Measurements from ENCODE around the gene RNF121.

RNF121 gene

DNA sequence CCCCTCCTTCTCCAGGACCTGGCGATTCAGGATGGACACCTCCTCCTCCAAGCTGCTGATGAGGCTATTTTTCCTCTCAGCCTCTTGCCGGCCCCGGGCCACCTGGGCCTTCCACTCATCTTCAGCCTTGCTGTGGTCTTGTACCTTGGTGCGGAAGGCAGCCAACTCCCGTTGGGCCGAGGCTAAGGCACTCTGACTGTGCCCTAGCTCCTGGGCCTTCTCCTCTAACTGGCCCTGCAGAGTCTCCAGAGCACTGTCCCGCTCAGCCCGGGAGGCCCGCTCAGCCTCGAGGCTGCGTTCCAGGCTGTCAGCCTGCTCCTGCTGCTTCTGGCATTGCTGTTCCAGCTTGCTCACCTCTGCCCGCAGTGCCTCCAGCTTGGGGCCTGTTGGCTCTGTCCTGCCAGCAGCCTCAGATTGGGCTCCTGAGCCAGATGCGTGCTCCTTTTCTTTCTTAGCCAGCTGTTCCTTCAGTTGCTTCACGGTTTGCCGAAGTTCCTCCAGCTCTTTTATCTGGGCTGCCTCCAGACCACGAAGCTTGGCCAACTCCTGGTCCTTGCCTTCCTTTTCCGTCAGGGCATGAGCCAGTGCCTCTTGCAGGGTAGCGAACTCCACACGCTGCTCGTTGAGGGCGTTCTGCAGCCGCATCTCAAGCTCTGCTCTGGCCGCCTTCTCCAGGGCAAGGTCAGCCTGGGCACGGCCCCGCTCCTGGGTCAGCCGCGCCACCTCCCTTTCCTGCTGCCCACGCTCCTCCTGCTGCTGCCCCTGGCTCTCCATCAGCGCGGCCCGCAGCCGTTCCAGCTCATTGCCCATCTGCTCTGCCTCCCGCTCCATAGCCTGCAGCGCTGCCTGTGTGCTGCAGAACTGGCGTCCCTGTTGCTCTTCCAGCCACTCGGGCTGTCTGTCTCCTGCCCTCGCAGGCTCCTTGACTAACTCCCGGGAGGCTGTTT is 85.2 kb downstream of the RNF121 start:
- peak overlapping the region; percentile 24 for H3K27ac Mint-ChIP-seq
- H3K9me3 Mint-ChIP-seq, result no peaks in the 10 kb centered on the region
- peaks cover 7% of the 10 kb centered on the region for H3K4me1 Mint-ChIP-seq
- no peaks in the 10 kb centered on the region for H3K27me3 Mint-ChIP-seq
- no peak for ATAC-seq
- no peak overlapping the region for H3K4me3 Mint-ChIP-seq
- H3K36me3 Mint-ChIP-seq, result peaks cover 63% of the 10 kb centered on the region

DNA sequence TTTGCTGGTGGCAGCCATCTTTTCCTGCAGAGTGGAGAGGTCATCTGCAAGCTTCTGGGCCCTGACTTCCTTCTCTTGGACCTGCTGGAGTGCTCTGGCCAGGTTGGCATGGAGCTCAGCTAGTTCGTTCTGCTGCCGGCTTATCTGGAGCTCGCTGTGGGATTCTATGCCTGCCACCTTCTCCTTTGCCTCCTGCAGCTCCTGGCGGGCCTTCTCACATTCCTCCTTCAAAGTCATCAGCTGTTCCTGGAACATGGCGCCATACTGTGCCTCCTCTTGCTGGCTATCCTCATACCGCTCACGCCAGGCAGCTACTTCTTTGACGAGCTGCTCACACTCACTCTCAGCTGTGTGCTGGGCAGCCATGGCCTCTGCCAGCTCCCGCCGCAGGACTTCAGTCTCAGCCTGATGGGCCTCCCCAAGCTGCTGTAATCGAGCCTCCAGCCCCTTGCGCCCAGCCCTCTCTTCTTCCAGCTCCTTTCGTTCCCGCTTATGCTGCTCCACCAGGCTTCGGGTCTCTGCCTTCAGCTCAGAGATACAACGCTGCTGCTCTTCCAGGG is 86.0 kb downstream of the RNF121 start:
- no peak for ATAC-seq
- H3K9me3 Mint-ChIP-seq, result no peaks in the 10 kb centered on the region
- H3K27ac Mint-ChIP-seq, result peak overlapping the region; percentile 35
- no peak overlapping the region for H3K4me3 Mint-ChIP-seq
- H3K4me1 Mint-ChIP-seq, result peaks cover 7% of the 10 kb centered on the region
- no peaks in the 10 kb centered on the region for H3K27me3 Mint-ChIP-seq
- peaks cover 70% of the 10 kb centered on the region for H3K36me3 Mint-ChIP-seq

DNA sequence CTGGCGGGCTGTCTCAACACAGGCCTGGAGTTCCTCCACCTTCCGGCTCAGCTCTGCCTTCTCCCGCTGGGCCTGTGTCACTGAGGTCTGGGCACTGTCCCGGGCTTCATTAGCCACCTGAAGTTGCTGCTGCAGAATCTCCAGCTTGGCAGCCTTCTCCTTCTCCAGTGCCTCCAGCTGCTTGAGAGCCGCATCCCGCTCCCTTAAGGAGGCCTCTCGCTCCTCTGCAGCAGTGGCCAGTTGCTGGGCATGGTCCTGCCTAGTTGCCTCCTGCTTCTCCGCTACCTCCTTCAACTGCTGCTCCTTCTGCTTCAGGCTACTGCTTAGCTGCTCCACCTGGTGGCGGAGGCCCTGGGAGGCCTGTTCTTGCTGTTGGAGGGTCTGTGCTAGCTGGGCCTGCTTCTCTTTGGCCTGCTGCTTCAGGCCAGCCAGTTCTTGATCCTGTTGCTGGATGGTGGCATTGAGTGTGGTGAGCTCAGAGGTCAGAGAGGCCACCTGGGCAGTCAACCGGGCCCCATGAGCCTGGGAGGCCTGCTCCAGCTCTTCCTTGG is 86.7 kb downstream of the RNF121 start:
- Mint-ChIP-seq H3K9me3 (no peaks in the 10 kb centered on the region), H3K27me3 (no peaks in the 10 kb centered on the region), H3K27ac (peak overlapping the region; percentile 35), H3K4me3 (no peak overlapping the region), H3K36me3 (peaks cover 77% of the 10 kb centered on the region), H3K4me1 (peaks cover 7% of the 10 kb centered on the region)
- no peak for ATAC-seq

DNA sequence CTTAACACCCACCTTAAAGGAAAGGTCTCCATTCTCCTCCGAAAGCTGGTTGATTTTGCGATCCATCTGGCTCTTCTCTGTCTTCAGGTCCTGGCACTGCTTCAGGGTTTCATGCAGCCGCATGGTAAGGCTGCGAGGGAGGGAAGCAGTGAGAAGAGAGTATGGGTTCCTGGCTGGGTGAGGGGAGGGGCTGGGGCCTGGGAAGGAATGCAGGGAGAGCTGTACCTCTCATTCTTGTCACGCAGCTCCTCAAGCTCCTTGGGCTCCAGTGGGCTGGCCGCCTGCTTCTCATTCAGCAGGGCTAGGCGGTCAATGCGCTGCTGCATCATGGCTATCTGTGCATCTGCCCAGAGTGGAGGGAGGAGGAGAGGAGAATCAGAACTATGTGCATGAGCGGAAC is 89.3 kb downstream of the RNF121 start:
- H3K27me3 Mint-ChIP-seq, result no peaks in the 10 kb centered on the region
- peaks cover 83% of the 10 kb centered on the region for H3K36me3 Mint-ChIP-seq
- H3K9me3 Mint-ChIP-seq, result no peaks in the 10 kb centered on the region
- H3K4me1 Mint-ChIP-seq, result peaks cover 6% of the 10 kb centered on the region
- H3K27ac Mint-ChIP-seq, result no peak overlapping the region
- no peak for ATAC-seq
- H3K4me3 Mint-ChIP-seq, result no peak overlapping the region

DNA sequence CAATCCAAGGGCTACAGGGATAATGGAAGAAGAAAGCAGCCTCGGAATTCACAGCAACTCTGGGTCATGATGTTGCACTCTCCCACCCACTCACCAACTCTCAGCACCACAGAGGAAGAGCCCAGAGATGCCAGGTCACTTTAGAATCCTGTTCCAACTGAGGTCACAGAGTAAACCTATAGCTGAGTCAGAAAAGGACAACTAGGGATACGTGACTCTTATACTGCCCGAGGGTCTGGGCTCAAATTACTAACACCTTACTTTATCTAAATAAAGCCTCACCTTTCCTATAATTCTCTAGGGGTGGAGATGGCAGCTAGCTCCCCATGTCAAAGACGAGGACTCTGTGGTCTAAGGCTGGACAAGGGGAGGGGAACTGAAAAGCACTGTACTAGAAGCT is 94.5 kb downstream of the RNF121 start:
- Mint-ChIP-seq H3K27me3 (no peaks in the 10 kb centered on the region), H3K9me3 (no peaks in the 10 kb centered on the region), H3K4me3 (no peak overlapping the region), H3K36me3 (peaks cover 44% of the 10 kb centered on the region), H3K27ac (no peak overlapping the region), H3K4me1 (peaks cover 22% of the 10 kb centered on the region)
- ATAC-seq, result no peak

DNA sequence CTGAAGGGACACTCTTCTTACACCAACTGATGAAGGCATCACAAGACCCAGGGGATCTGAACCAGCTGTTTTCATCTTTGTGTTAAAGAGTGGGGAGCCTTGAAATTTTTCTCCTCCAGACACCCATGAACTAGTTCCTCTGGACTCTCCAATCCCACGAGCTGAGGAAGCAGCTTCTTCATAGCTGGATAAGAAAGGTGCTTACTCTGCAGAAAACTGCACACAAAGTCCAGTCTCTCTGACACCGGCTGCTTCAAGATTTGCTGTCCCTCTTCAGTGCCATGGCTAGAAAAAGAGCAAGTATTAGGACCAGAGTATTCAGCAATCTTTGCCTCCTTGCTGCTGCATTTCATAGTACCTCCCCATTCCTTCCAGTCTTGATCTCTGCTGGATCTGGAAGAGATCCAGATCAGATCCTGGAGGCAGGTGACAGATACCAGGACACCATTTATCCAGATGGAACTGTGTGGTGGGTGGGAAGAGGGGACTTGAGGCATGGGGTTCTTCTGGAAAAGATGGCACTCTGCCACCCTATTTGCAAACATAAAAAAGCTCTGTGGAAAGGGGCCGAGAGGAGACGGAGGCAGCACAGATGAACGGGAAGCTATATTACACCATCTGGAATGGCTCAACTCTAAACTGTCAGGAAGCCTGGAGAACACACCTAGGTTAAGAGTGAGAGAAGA is 95.4 kb downstream of the RNF121 start:
- Mint-ChIP-seq H3K4me3 (no peak overlapping the region), H3K27ac (no peak overlapping the region), H3K4me1 (peaks cover 30% of the 10 kb centered on the region), H3K9me3 (no peaks in the 10 kb centered on the region), H3K27me3 (no peaks in the 10 kb centered on the region), H3K36me3 (peaks cover 42% of the 10 kb centered on the region)
- no peak for ATAC-seq

DNA sequence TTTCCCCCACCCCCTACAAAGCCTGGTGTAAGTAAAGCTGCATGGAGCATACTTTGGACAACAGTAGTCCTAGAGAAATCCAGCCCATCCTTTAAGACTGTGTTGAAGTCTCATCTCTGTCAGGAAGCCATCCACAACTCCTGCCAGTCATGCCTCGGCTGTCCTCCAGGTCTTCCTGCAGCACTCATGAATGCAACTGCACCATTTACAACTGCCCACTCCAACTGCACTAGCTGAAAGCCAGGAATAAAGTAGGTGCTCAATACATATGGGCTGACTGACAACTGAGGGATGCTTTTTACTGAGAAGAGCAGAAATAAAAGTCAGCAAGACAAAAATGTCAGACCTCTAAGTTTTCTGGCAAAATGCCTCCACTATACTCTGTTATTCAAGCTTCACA is 97.2 kb downstream of the RNF121 start:
- Mint-ChIP-seq H3K36me3 (peaks cover 41% of the 10 kb centered on the region), H3K27me3 (no peaks in the 10 kb centered on the region), H3K4me1 (peaks cover 43% of the 10 kb centered on the region), H3K27ac (peak overlapping the region; percentile 48), H3K4me3 (no peak overlapping the region), H3K9me3 (no peaks in the 10 kb centered on the region)
- ATAC-seq, result no peak

DNA sequence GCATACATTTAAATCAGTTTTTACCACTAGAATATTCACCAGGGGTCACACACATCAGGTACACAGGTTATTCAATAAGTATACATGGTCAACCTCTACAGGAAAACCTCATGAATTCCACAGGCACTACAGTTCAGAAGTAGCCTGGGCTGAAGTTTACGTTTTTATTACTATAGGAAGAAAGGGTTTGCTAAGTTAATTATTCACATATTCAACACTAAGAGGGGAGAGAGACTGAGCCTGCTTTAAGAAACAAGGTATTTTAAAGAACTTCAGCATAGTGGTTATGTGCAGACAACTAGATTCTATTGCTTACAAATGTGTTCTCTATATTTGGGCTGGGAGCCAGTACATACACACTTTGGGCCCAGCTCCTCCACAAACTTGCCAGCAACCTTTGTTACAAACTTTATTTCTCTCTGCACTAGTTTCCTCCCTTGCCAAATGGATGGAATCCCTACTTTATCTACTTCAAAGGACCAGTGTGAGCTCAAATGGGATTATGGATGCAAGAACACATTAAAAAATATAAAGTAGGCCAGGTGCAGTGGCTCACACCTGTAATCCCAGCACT is 101.7 kb downstream of the RNF121 start:
- peaks cover 36% of the 10 kb centered on the region for H3K4me1 Mint-ChIP-seq
- peaks cover 33% of the 10 kb centered on the region for H3K36me3 Mint-ChIP-seq
- H3K4me3 Mint-ChIP-seq, result no peak overlapping the region
- peak overlapping the region; percentile 61 for H3K27ac Mint-ChIP-seq
- no peaks in the 10 kb centered on the region for H3K9me3 Mint-ChIP-seq
- ATAC-seq, result no peak
- H3K27me3 Mint-ChIP-seq, result no peaks in the 10 kb centered on the region

DNA sequence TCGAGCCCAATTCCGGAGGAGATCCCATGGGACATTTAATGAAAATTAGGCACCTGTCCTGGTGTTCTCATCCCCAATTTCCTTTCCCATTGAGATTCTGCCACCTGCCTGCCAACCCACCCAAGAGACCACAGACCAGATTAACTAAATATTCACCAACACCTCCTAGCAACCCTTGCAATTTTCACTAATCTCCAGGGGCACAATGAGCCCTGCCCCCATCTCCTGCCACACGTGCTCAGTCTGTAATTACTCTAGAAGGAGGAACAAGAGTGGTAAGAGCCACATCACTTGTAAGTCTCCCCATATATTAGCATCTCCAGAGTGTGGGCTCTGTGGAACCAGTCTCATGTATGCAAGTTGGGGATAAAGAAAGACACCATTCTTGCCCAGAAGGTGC is 107.8 kb downstream of the RNF121 start:
- no peak overlapping the region for H3K27ac Mint-ChIP-seq

DNA sequence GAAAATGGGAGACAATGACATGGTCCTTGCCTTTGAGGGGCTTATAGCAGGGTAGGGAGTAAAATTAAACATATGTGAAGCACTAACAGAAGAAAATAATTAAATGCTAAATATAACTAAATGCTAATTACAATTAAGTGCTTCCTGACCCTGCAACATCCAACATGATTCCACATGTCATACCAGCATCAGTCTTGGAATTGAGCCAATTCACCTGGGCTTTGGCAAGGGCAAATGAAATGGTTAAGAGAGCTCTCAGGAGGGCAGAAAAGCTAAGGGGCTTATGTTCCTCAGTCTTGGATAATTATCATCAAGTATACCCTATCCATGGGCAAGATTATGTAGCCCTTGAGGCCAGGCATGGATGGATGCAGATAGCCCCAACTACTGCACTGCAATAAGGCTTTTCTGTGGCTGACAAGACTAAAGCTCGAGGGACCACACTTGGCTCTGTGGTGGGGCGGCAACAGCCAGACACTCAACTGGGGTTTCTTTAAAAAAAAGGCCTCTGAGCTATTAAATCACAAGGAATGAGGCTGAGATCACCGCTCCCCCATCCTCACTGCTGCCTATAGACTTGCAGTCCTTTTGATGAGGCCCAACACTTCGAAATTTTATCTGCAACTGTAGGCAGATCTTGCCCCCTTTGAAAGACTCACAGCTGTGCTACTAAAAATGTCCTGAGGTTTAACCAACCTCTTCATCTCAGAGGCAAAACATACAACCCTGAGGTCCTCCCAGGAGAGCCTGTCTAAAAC is 108.9 kb downstream of the RNF121 start:
- ATAC-seq, result no peak
- Mint-ChIP-seq H3K27ac (no peak overlapping the region), H3K4me1 (peaks cover 22% of the 10 kb centered on the region), H3K36me3 (peaks cover 7% of the 10 kb centered on the region), H3K4me3 (no peak overlapping the region), H3K9me3 (no peaks in the 10 kb centered on the region), H3K27me3 (no peaks in the 10 kb centered on the region)

More for the DNA sequence above, 107.8 kb downstream of the RNF121 start:
- Mint-ChIP-seq H3K4me1 (peaks cover 12% of the 10 kb centered on the region), H3K4me3 (no peak overlapping the region), H3K9me3 (no peaks in the 10 kb centered on the region), H3K36me3 (peaks cover 7% of the 10 kb centered on the region), H3K27me3 (no peaks in the 10 kb centered on the region)
- ATAC-seq, result no peak

DNA sequence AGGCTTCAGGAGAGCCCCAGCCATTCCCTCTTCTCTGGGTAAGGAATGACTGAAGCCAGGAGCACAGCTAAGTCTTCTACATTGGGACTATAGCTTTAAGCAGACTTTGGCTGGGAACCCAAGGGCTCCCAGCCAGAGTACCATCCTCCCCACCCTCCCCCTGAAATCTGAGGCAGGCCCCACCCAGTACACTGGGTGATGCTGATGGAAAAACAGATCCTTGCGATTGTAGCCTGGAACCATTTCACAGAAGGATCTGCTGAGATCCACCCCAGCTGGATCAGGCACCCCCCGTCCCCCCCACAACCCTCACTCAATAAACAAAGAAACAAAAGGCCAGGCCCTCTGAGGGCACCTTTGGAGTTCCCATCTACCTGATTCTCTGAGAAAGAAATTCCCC is 109.6 kb downstream of the RNF121 start:
- no peak for ATAC-seq
- Mint-ChIP-seq H3K4me1 (peaks cover 28% of the 10 kb centered on the region), H3K4me3 (no peak overlapping the region), H3K27me3 (no peaks in the 10 kb centered on the region), H3K36me3 (peaks cover 7% of the 10 kb centered on the region), H3K9me3 (no peaks in the 10 kb centered on the region), H3K27ac (no peak overlapping the region)

DNA sequence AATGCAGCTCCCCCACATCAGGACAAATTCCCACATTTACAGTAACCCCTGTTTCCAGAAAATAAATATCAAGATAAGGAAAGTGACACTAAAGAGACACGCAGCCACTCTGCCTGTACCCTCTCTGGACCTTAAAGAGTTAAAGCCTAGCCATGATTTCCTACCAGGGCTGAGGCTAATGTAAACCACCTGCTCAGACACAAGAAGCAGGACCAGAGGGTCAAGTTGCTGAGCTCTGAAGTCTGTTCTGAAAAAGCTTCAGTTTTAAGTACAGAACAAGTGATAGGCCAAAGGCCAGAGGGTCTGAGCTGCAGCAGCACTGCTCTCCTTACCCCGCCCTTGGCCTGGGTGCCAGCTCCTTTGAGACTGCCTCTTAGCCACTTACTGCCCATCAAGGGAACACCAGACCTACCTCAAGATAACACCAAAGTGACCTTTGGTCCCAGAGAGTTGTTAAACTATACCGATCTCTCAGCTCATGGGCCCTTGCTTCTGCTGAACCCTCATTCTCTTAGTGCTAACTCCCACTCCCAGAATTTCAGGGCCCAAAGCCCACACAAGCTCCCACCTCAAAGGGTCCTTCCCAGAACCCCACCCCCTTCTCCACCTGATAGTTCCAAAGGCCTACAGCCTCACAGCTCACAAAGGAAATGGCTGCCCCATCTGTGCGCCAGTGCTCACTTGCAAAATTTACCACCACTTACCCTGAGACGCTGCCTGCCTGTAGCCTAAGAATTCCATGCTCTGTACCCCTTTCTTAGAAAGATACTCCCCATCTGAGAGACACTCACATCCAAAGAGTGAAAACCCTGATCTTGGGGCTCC is 110.4 kb downstream of the RNF121 start:
- H3K4me1 Mint-ChIP-seq, result peaks cover 28% of the 10 kb centered on the region
- H3K4me3 Mint-ChIP-seq, result no peak overlapping the region
- H3K36me3 Mint-ChIP-seq, result peaks cover 7% of the 10 kb centered on the region
- no peaks in the 10 kb centered on the region for H3K27me3 Mint-ChIP-seq
- no peak for ATAC-seq
- no peak overlapping the region for H3K27ac Mint-ChIP-seq
- H3K9me3 Mint-ChIP-seq, result no peaks in the 10 kb centered on the region

DNA sequence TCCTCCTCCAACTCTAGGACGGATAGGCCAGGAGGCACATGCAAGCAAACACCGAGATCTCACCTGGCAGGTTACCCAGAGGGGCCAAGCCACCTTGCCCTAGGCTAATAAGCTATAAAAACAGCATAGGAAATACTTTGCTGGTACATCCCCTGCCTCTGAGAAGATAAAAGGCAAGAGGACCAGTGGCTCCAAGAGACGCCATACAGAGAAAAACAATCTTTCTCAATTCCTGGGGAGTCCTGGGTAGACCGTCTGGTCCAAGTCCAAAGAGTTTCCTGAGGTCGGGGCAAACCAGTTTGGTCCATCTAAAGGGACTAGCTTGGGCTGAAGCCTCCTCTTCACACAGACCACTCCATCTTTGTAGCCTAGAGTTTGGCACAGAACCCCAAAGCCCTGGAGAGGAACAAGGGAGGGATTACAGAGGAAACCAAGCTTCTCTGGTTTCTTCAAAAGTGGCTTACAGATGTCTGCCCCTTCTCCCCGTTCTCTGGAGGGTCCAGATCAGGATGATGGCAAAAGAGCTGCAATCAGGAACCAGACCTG is 111.1 kb downstream of the RNF121 start:
- Mint-ChIP-seq H3K9me3 (no peaks in the 10 kb centered on the region), H3K27ac (no peak overlapping the region), H3K4me3 (no peak overlapping the region), H3K27me3 (no peaks in the 10 kb centered on the region), H3K4me1 (peaks cover 29% of the 10 kb centered on the region), H3K36me3 (peaks cover 7% of the 10 kb centered on the region)
- ATAC-seq, result no peak
